Skeletal muscle tissue (tissue), 4 donors: ENCODE results near the gene NRG3. TPM values are rescaled to one million over a fixed set of nuclear protein-coding genes. Genes with fewer than 3 reads are reported as not detected.

Source experiments
- H3K27ac ChIP-seq: one replicate; pipeline ENCODE4 v1.7.0; 2013; ENCODE audit warnings: mild to moderate bottlenecking, low read depth, low read length, inconsistent platforms
- H3K27me3 ChIP-seq, 3 donors: one replicate each; pipeline ENCODE4 v1.7.0; 2013; ENCODE audit warnings: low read length in 3 of 3; ENCODE audit not compliant: control insufficient read depth in 3 of 3, insufficient read depth in 3 of 3
- H3K36me3 ChIP-seq, 3 donors: one replicate each; pipeline ENCODE4 v1.7.0; 2013; ENCODE audit warnings: low read length in 3 of 3; ENCODE audit not compliant: control insufficient read depth in 3 of 3, insufficient read depth in 3 of 3
- H3K4me1 ChIP-seq, 3 donors: one replicate each; pipeline ENCODE4 v1.7.0; 2013; ENCODE audit warnings: low read length in 3 of 3, mild to moderate bottlenecking in 3 of 3; ENCODE audit not compliant: control insufficient read depth in 3 of 3, insufficient read depth in 3 of 3
- H3K4me3 ChIP-seq, 3 donors: one replicate each; pipeline ENCODE4 v1.7.0; 2013; ENCODE audit warnings: low read length in 3 of 3
- H3K9ac ChIP-seq, 3 donors: one replicate each; pipeline ENCODE4 v1.7.0; 2013; ENCODE audit warnings: low read length in 3 of 3, mild to moderate bottlenecking in 3 of 3, moderate library complexity in 2 of 3, low read depth in 1 of 3
- H3K9me3 ChIP-seq, 3 donors: one replicate each; pipeline ENCODE4 v1.7.0; 2013; ENCODE audit warnings: low read length in 3 of 3; ENCODE audit not compliant: control insufficient read depth in 3 of 3
- total RNA-seq: library from RNA; depleted of rRNA; stranded (reverse); fragments of >200 nt; gene quantifications from one replicate; pipeline ENCODE4 v1.2.3, GENCODE V29; 2014
- donor health status: Osteomylitis.

NRG3 gene
- total RNA-seq, 1 donor from 2014 or later = not detected

GRCh38 chr10:82358486-82359099 lies 483.6 kb downstream of the NRG3 start:
- Histone ChIP-seq H3K27me3 (no peaks in the 10 kb centered on the region), H3K9ac (no peak overlapping the region)

GRCh38 chr10:82361256-82361655 lies 486.3 kb downstream of the NRG3 start:
- no peaks in the 10 kb centered on the region for H3K9me3 ChIP-seq
- no peak overlapping the region for H3K9ac ChIP-seq
- no peaks in the 10 kb centered on the region for H3K4me1 ChIP-seq
- no peaks in the 10 kb centered on the region for H3K27me3 ChIP-seq
- H3K4me3 ChIP-seq = no peak overlapping the region
- no peaks in the 10 kb centered on the region for H3K36me3 ChIP-seq
- H3K27ac ChIP-seq = no peak overlapping the region

More at GRCh38 chr10:82358486-82359099, 483.6 kb downstream of the NRG3 start:
- no peaks in the 10 kb centered on the region for H3K36me3 ChIP-seq
- no peaks in the 10 kb centered on the region for H3K4me1 ChIP-seq
- no peak overlapping the region for H3K27ac ChIP-seq
- H3K4me3 ChIP-seq = no peak overlapping the region
- no peaks in the 10 kb centered on the region for H3K9me3 ChIP-seq

- Histone ChIP-seq H3K4me3 (no peak overlapping the region), H3K27me3 (no peaks in the 10 kb centered on the region), H3K9ac (no peak overlapping the region), H3K9me3 (no peaks in the 10 kb centered on the region), H3K27ac (no peak overlapping the region), H3K36me3 (no peaks in the 10 kb centered on the region), H3K4me1 (peaks cover 0 to 3% (median 0%) of the 10 kb centered on the region in 3 donors)
These were observed 502.6 kb downstream of the NRG3 start for GRCh38 chr10:82377608-82378007.

- Histone ChIP-seq H3K27me3 (no peaks in the 10 kb centered on the region), H3K9me3 (no peaks in the 10 kb centered on the region), H3K4me1 (peaks cover 0 to 3% (median 0%) of the 10 kb centered on the region in 3 donors), H3K4me3 (no peak overlapping the region), H3K36me3 (no peaks in the 10 kb centered on the region), H3K9ac (no peak overlapping the region), H3K27ac (no peak overlapping the region)
These were observed 503.2 kb downstream of the NRG3 start for GRCh38 chr10:82378146-82378545.

GRCh38 chr10:82383350-82383749 lies 508.4 kb downstream of the NRG3 start:
- Histone ChIP-seq H3K4me3 (no peak overlapping the region), H3K9me3 (no peaks in the 10 kb centered on the region), H3K27me3 (no peaks in the 10 kb centered on the region), H3K27ac (no peak overlapping the region), H3K36me3 (no peaks in the 10 kb centered on the region), H3K4me1 (no peaks in the 10 kb centered on the region), H3K9ac (no peak overlapping the region)

- H3K9me3 ChIP-seq = no peaks in the 10 kb centered on the region
- no peak overlapping the region for H3K27ac ChIP-seq
- no peaks in the 10 kb centered on the region for H3K4me1 ChIP-seq
- no peaks in the 10 kb centered on the region for H3K36me3 ChIP-seq
- no peak overlapping the region for H3K9ac ChIP-seq
- no peaks in the 10 kb centered on the region for H3K27me3 ChIP-seq
- no peak overlapping the region for H3K4me3 ChIP-seq
These were observed 516.1 kb downstream of the NRG3 start for GRCh38 chr10:82390866-82391658.

GRCh38 chr10:82391971-82392370 lies 517.0 kb downstream of the NRG3 start:
- Histone ChIP-seq H3K27me3 (no peaks in the 10 kb centered on the region), H3K27ac (no peak overlapping the region), H3K9ac (no peak overlapping the region), H3K4me1 (no peaks in the 10 kb centered on the region), H3K4me3 (no peak overlapping the region), H3K9me3 (no peaks in the 10 kb centered on the region), H3K36me3 (no peaks in the 10 kb centered on the region)

GRCh38 chr10:82392533-82392932 lies 517.5 kb downstream of the NRG3 start:
- Histone ChIP-seq H3K9me3 (no peaks in the 10 kb centered on the region), H3K27me3 (no peaks in the 10 kb centered on the region), H3K36me3 (no peaks in the 10 kb centered on the region), H3K4me1 (no peaks in the 10 kb centered on the region), H3K9ac (no peak overlapping the region), H3K27ac (no peak overlapping the region), H3K4me3 (no peak overlapping the region)

GRCh38 chr10:82394122-82394521 lies 519.1 kb downstream of the NRG3 start:
- Histone ChIP-seq H3K27me3 (no peaks in the 10 kb centered on the region), H3K9me3 (no peaks in the 10 kb centered on the region), H3K36me3 (no peaks in the 10 kb centered on the region), H3K4me1 (no peaks in the 10 kb centered on the region), H3K27ac (no peak overlapping the region), H3K4me3 (no peak overlapping the region), H3K9ac (no peak overlapping the region)

GRCh38 chr10:82394987-82395386 lies 520.0 kb downstream of the NRG3 start:
- no peak overlapping the region for H3K27ac ChIP-seq
- H3K4me1 ChIP-seq = no peaks in the 10 kb centered on the region
- no peaks in the 10 kb centered on the region for H3K27me3 ChIP-seq
- H3K4me3 ChIP-seq = no peak overlapping the region
- no peaks in the 10 kb centered on the region for H3K36me3 ChIP-seq
- no peaks in the 10 kb centered on the region for H3K9me3 ChIP-seq
- H3K9ac ChIP-seq = no peak overlapping the region
